Parathyroid adenoma (tissue), 2 donors: ENCODE data around the gene INPP1.

Source experiments
- H2AFZ ChIP-seq: fragments of 300-600 bp; sonication (generic); one replicate; pipeline ENCODE4 v1.7.0; 2017; ENCODE audit warnings: antibody characterized with exemption, mild to moderate bottlenecking
- H3K27ac ChIP-seq: fragments of 300-600 bp; sonication (generic); one replicate; pipeline ENCODE4 v1.7.0; 2017
- H3K27me3 ChIP-seq: fragments of 300-600 bp; sonication (generic); one replicate; pipeline ENCODE4 v1.7.0; 2017; ENCODE audit warnings: low read length; ENCODE audit not compliant: control insufficient read depth, insufficient read depth
- H3K36me3 ChIP-seq: fragments of 300-600 bp; sonication (generic); one replicate; pipeline ENCODE4 v1.7.0; 2017; ENCODE audit warnings: low read length; ENCODE audit not compliant: control insufficient read depth, insufficient read depth
- H3K4me1 ChIP-seq: fragments of 300-600 bp; sonication (generic); one replicate; pipeline ENCODE4 v1.7.0; 2017; ENCODE audit warnings: control low read depth
- H3K4me2 ChIP-seq: fragments of 300-600 bp; sonication (generic); one replicate; pipeline ENCODE4 v1.7.0; 2017; ENCODE audit warnings: low read length
- H3K4me3 ChIP-seq: fragments of 300-600 bp; sonication (generic); one replicate; pipeline ENCODE4 v1.7.0; 2017; ENCODE audit warnings: low read depth, low read length
- H3K79me2 ChIP-seq: fragments of 300-600 bp; sonication (generic); one replicate; pipeline ENCODE4 v1.7.0; 2017; ENCODE audit warnings: control low read depth
- H3K9ac ChIP-seq: fragments of 300-600 bp; sonication (generic); one replicate; pipeline ENCODE4 v1.7.0; 2017; ENCODE audit warnings: mild to moderate bottlenecking
- H3K9me3 ChIP-seq: fragments of 300-600 bp; sonication (generic); one replicate; pipeline ENCODE4 v1.7.0; 2017; ENCODE audit warnings: low read length; ENCODE audit not compliant: control insufficient read depth
- TF ChIP-seq, protein P1 (sequence below): fragments of 300-600 bp; sonication (generic); IDR thresholded peaks from one replicate; pipeline ENCODE4 v1.7.0; 2017; ENCODE audit warnings: antibody characterized with exemption, mild to moderate bottlenecking
- donor health status: primary hyperparathyroidism.

Gene INPP1

DNA sequence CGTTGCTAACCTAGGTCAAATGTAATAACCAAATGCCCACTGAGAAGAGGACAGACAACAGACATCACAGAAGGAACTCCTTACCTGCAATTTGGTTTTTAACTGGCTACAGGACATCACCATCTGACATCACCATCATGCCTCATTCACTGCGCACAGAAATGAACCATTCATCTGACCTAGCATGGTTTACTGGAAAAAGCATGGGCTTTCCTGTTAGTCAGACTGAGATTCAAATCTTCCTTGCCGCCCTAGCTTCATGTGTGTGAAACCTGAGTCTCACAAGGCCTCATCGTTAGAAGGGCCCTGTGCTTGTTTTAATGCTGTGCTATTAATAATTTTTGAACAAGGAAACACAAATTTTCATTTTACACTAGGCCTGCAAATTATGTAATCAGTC, 22.7 kb upstream of the INPP1 start:
- Histone ChIP-seq H2AFZ (peak overlapping the region; percentile 77), H3K4me3 (no peak overlapping the region), H3K4me1 (peaks cover 5% of the 10 kb centered on the region), H3K36me3 (no peaks in the 10 kb centered on the region), H3K9ac (no peak overlapping the region), H3K9me3 (no peaks in the 10 kb centered on the region), H3K27ac (peak overlapping the region; percentile 72), H3K4me2 (no peak overlapping the region), H3K79me2 (peaks cover 18% of the 10 kb centered on the region), H3K27me3 (no peaks in the 10 kb centered on the region)
- TF ChIP-seq, protein P1, sequence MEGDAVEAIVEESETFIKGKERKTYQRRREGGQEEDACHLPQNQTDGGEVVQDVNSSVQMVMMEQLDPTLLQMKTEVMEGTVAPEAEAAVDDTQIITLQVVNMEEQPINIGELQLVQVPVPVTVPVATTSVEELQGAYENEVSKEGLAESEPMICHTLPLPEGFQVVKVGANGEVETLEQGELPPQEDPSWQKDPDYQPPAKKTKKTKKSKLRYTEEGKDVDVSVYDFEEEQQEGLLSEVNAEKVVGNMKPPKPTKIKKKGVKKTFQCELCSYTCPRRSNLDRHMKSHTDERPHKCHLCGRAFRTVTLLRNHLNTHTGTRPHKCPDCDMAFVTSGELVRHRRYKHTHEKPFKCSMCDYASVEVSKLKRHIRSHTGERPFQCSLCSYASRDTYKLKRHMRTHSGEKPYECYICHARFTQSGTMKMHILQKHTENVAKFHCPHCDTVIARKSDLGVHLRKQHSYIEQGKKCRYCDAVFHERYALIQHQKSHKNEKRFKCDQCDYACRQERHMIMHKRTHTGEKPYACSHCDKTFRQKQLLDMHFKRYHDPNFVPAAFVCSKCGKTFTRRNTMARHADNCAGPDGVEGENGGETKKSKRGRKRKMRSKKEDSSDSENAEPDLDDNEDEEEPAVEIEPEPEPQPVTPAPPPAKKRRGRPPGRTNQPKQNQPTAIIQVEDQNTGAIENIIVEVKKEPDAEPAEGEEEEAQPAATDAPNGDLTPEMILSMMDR: no peak

DNA sequence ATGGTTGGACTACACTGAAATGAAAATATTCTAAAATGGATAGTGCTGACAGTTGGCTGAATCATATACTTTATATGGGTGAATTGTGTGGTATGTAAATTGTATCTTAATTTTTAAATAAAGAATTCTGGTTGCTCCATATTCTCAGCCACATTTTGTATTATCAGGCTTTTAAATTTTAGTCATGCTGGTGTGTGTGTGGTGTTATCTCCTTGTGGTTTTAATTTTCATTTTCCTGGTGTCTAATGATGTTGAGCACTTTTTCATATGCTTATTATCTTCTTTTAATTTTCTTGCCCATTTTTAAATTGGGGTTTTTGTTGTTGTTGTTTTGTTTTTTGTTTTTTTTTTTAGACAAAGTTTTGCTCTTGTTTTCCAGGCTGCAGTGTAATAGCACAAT, 20.0 kb upstream of the INPP1 start:
- H3K9me3 ChIP-seq: no peaks in the 10 kb centered on the region
- no peak overlapping the region for H3K9ac ChIP-seq
- H3K79me2 ChIP-seq: peaks cover 11% of the 10 kb centered on the region
- no peaks in the 10 kb centered on the region for H3K36me3 ChIP-seq
- TF ChIP-seq, protein P1: no peak
- no peak overlapping the region for H3K4me2 ChIP-seq
- peaks cover under 1% of the 10 kb centered on the region for H3K4me1 ChIP-seq
- no peak overlapping the region for H3K27ac ChIP-seq
- no peak overlapping the region for H2AFZ ChIP-seq
- no peak overlapping the region for H3K4me3 ChIP-seq
- H3K27me3 ChIP-seq: no peaks in the 10 kb centered on the region

DNA sequence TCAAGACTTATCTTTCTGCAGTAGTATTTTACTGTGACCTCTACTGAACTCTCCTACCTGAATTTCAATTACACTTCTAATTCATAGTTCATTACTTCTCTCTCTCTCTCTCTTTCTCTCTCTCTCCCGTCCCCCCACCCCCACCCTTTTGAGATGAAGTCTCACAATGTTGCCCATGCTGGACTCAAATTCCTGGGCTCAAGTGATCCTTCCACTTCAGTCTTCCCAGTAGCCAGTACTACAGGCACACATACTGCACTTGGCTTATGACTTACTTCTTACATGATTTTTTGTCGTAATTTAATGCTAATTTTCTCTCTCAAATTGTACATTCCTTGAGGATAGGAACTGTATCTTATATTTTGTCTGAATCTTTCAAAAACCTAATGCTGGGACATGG, 17.8 kb upstream of the INPP1 start:
- Histone ChIP-seq H2AFZ (no peak overlapping the region), H3K79me2 (peaks cover 10% of the 10 kb centered on the region), H3K36me3 (no peaks in the 10 kb centered on the region), H3K4me3 (no peak overlapping the region), H3K4me2 (no peak overlapping the region), H3K9me3 (no peaks in the 10 kb centered on the region), H3K27me3 (no peaks in the 10 kb centered on the region), H3K4me1 (no peaks in the 10 kb centered on the region), H3K9ac (no peak overlapping the region), H3K27ac (no peak overlapping the region)
- TF ChIP-seq, protein P1: no peak

DNA sequence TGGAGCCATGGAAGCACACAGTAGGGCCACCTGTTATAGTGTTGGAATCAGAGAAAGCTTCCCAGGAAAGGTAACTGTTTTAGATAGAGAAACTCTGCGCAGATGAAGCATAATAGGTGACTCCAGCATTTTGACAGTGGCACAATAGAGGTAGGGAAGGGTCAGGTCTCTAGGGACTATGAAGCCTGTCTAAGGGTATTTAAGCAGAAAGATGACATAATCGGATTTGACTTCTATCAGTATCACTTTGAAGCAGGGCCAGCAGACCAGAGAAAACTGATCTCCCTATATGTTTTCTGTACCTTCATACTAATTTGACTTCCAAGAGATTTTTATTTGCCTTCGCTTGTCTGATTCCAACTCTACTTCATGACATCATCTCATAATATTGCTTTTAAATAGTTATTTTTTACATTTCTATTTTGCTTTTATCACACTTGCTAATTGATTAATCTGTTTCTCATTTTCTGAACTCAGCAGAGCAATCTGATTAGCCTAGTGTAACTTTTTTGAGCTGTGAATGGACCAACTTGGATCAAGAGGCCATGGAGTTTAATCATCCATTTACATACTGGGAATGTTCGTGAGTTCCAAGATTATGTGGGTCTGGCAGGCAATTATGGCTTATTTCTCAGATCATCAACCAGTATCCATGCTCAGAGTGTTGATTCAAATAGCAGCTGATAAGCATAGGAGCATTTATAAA, 15.4 kb upstream of the INPP1 start:
- Histone ChIP-seq H3K4me2 (no peak overlapping the region), H3K4me3 (no peak overlapping the region), H3K27ac (no peak overlapping the region), H3K9me3 (no peaks in the 10 kb centered on the region), H3K79me2 (peaks cover under 1% of the 10 kb centered on the region), H2AFZ (no peak overlapping the region), H3K9ac (no peak overlapping the region), H3K27me3 (no peaks in the 10 kb centered on the region), H3K4me1 (no peaks in the 10 kb centered on the region), H3K36me3 (no peaks in the 10 kb centered on the region)
- TF ChIP-seq, protein P1: no peak

DNA sequence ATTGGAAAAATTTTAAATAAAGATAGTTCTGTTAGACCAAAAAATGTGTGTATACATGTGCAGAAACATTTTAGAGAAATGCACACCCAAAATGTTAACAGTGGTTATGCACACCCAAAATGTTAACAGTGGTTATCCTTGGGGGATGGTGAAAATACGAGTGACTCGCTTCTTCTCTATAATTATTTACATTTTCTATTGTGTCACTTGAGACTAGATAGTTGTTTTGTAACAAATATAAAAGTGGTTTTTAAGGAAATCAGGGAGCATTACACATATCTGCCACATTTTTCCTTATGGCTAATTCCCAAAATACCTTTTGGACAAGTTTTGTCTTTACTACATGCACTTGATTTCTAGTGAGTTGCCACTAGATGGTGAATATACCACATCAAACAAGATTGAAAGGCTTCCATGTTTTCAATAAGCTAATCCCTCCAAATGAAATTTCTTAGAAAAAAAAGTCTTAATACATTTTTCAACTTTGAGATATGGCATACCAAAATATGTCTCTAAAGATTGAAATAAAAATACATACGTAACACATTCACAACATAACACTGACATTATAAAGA, 14.7 kb upstream of the INPP1 start:
- Histone ChIP-seq H3K4me1 (no peaks in the 10 kb centered on the region), H3K9ac (no peak overlapping the region), H2AFZ (no peak overlapping the region), H3K4me3 (no peak overlapping the region), H3K36me3 (no peaks in the 10 kb centered on the region), H3K4me2 (no peak overlapping the region), H3K27me3 (no peaks in the 10 kb centered on the region), H3K79me2 (no peaks in the 10 kb centered on the region), H3K9me3 (no peaks in the 10 kb centered on the region), H3K27ac (no peak overlapping the region)
- TF ChIP-seq, protein P1: peak; percentile 30
